ENCODE results near the gene TEX11. TPM values are rescaled to one million over a fixed set of nuclear protein-coding genes. Genes with fewer than 3 reads are reported as not detected.
A peak's percentile ranks its signal among the peaks of the same experiment; 100 is the strongest.

Gene TEX11
- total RNA-seq, 6 donors from 2014 or later: 0.10 TPM; not detected in 5

- H3K9me3 ChIP-seq: no peaks in the 10 kb centered on the region
- 67 to 77% methylated on average over 7 of the region's 7 CpGs for WGBS, 2 donors
- H3K4me3 ChIP-seq: no peak overlapping the region
- ATAC-seq (ENCODE audit: low FRiP score in 2 of 2): no peak
- peaks cover 6 to 13% (median 7%) of the 10 kb centered on the region in 4 donors for H3K4me1 ChIP-seq
- no peak overlapping the region for H3K27ac ChIP-seq
- no peaks in the 10 kb centered on the region for H3K27me3 ChIP-seq
- TF ChIP-seq EP300 (IDR thresholded peaks at IDR 0.05) (no peak), POLR2AphosphoS5 (IDR thresholded peaks at IDR 0.05) (no peak), CTCF (IDR thresholded peaks at IDR 0.05) (no peak), POLR2A (IDR thresholded peaks at IDR 0.05) (no peak)
- no peak for DNase-seq
- no peaks in the 10 kb centered on the region for H3K36me3 ChIP-seq
These were observed 423.0 kb downstream of the TEX11 start for GRCh38 chrX:70485466-70485865.

GRCh38 chrX:70482300-70482699 is 426.2 kb downstream of the TEX11 start:
- no peak for ATAC-seq (ENCODE audit: low FRiP score in 2 of 2)
- Histone ChIP-seq H3K27ac (no peak overlapping the region), H3K9me3 (no peaks in the 10 kb centered on the region), H3K27me3 (no peaks in the 10 kb centered on the region), H3K4me3 (no peak overlapping the region), H3K36me3 (no peaks in the 10 kb centered on the region), H3K4me1 (peaks cover 6 to 32% (median 18%) of the 10 kb centered on the region in 4 donors)
- TF ChIP-seq POLR2AphosphoS5 (IDR thresholded peaks at IDR 0.05) (no peak), EP300 (IDR thresholded peaks at IDR 0.05) (no peak), POLR2A (IDR thresholded peaks at IDR 0.05) (no peak), CTCF (IDR thresholded peaks at IDR 0.05) (no peak)
- DNase-seq: no peak
- 86 to 100% methylated on average over 2 of the region's 2 CpGs for WGBS, 2 donors

DNA sequence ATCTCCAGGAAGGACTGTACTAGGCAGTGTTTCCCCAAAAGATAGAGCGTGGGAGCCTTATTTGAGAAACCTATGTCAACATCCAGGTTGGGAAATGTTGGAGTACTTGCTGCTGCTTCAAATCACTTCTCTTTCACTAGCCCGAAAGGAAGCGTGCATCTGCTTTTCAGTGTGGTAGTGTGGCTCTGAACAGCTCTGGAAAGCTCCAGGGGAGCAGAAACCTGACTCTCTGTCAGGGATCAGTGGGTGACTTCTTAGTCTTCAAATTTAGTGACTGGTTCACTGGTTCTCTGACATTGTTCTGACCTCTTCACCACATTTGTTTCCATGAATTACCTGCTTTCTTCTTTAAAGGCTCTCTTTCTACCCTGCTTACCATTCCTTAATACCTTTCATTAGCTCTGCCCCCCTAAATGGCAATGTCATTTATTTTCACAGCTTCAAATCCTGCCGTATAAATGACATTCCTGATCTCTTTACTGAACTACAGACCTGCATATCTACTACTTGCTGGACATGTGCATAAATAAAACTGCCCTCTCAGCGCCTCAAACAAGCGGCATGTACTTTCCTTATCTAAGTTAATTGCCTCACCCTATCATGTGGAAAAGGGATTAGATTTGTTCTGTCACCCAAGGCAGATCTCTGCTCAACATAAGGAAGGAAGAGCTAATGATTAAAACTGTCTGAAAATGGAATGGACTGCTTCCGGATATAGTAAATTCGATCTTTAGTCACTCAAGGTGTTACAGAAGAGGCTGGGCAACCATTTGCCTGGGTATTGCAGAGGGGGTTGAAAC is 426.8 kb downstream of the TEX11 start:
- Histone ChIP-seq H3K4me3 (no peak overlapping the region), H3K27ac (no peak overlapping the region), H3K27me3 (no peaks in the 10 kb centered on the region), H3K4me1 (peaks cover 6 to 32% (median 18%) of the 10 kb centered on the region in 4 donors), H3K9me3 (no peaks in the 10 kb centered on the region), H3K36me3 (no peaks in the 10 kb centered on the region)
- 65 to 71% methylated on average over 8 of the region's 8 CpGs for WGBS, 2 donors
- ATAC-seq (ENCODE audit: low FRiP score in 2 of 2): no peak
- DNase-seq: peak in 1 of 2 donors; percentile 32
- TF ChIP-seq CTCF (IDR thresholded peaks at IDR 0.05) (no peak), EP300 (IDR thresholded peaks at IDR 0.05) (no peak)

DNA sequence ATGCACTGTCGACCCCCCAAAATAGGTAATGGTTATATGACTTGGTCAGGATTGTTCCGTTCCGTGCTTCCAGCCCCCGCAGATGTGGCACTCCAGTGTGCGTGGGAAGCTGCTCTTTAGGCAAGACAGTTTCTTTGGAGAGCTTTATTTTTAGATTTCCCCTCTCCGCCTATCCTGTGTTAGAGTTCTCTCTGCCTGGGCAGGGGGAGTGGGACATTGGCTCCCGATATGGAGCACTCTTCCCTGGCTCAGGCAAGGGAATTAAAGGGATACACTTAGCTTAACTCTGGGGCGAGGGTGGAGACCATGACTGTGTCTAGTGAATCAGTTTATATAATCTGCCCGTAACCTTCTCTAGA is 427.9 kb downstream of the TEX11 start:
- H3K4me3 ChIP-seq: no peak overlapping the region
- 63% methylated on average over 2 to 9 of the region's 9 CpGs for WGBS, 2 donors
- peaks cover 6 to 32% (median 18%) of the 10 kb centered on the region in 4 donors for H3K4me1 ChIP-seq
- H3K36me3 ChIP-seq: no peaks in the 10 kb centered on the region
- H3K27me3 ChIP-seq: no peaks in the 10 kb centered on the region
- peak overlapping the region in 1 of 4 donors; percentile 21 for H3K27ac ChIP-seq
- H3K9me3 ChIP-seq: no peaks in the 10 kb centered on the region
- no peak for DNase-seq
- TF ChIP-seq POLR2AphosphoS5 (IDR thresholded peaks at IDR 0.05) (no peak), CTCF (IDR thresholded peaks at IDR 0.05) (no peak), EP300 (IDR thresholded peaks at IDR 0.05) (no peak), POLR2A (IDR thresholded peaks at IDR 0.05) (no peak)
- peak in 1 of 2 donors; percentile 52 for ATAC-seq (ENCODE audit: low FRiP score in 2 of 2)
